ENCODE data around the gene F13B.
"Not testable (repeated sequence)": the region's sequence is repeated elsewhere in the genome, so short reads cannot be mapped to it uniquely, and the experiment has no call there.

The F13B gene

DNA sequence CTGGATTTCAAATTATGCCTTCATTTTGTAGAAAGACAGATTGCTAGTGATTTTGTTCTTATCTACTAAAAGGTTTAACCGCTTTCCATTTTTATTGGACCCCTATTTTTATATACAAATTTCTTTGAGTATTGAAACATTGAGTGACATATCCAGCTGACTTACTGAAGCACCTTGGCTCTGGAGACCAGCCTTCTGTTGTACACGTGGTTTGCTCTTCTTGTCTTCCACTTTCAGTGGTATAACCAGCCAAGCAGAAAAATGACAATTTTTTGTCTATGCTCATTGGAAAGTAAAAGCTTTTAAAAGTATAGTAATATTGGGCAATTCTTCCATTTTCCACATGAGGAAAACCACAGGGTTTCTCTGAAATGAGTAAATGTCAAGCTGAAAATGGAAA, 4.4 kb downstream of the F13B start:
- TF ChIP-seq, protein P1, sequence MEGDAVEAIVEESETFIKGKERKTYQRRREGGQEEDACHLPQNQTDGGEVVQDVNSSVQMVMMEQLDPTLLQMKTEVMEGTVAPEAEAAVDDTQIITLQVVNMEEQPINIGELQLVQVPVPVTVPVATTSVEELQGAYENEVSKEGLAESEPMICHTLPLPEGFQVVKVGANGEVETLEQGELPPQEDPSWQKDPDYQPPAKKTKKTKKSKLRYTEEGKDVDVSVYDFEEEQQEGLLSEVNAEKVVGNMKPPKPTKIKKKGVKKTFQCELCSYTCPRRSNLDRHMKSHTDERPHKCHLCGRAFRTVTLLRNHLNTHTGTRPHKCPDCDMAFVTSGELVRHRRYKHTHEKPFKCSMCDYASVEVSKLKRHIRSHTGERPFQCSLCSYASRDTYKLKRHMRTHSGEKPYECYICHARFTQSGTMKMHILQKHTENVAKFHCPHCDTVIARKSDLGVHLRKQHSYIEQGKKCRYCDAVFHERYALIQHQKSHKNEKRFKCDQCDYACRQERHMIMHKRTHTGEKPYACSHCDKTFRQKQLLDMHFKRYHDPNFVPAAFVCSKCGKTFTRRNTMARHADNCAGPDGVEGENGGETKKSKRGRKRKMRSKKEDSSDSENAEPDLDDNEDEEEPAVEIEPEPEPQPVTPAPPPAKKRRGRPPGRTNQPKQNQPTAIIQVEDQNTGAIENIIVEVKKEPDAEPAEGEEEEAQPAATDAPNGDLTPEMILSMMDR (IDR thresholded peaks at IDR 0.05; ENCODE audit: low read depth, low read length), result no peak
- no peak overlapping the region for H3K4me3 ChIP-seq (ENCODE audit: low read depth, low read length)

DNA sequence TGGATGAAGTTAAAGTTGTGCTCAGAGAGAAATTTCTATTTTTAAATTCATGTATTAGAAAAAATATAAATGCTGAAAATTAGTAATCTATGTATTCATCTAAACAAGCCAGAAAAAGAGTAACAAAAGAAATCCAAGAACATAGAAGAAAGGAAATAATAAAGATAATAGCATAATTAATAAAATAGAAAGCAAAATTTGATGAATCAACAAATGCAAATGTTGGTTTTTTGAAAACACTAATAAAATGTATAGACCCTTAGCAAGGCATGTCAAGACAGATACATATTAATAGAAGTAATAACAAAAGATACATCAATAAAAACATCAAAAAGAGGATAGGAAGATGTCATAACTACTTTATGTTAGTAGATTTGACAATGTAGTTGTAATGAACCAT, 18.0 kb downstream of the F13B start:
- TF ChIP-seq, protein P1 (IDR thresholded peaks at IDR 0.05; ENCODE audit: low read depth, low read length), result no peak

DNA sequence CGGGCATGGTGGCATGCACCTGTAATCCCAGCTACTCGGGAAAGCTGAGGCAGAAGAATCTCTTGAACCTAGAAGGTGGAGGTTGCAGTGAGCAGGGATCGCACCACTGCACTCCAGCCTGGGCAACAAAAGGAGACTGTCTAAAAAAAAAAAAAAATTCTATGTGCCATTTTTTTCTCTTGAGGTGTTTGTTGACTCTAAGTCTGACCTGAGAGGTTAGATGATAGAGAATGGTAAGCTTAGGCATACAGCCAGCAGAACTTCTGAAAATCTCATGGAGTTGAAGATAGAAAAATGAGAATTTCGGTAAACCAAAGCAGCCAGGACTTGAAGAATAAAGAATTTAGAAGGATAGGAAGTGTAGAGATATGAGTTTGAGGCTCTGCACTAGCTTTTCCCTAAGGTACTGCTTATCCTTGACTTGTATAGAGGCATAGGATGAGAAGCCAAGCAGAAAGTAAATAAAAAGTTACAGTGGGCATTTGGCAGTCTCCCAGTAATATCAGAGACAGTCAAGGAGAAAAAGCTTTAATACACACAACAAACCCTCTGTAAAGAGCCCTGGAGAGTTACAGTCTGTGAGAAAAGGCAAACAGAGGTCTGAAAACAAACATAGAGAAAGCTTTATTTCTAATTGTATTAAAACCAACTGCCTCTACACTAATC, 24.3 kb downstream of the F13B start:
- H3K4me3 ChIP-seq (ENCODE audit: low read depth, low read length), result no peak overlapping the region
- TF ChIP-seq, protein P1 (IDR thresholded peaks at IDR 0.05; ENCODE audit: low read depth, low read length), result no peak

More for the DNA sequence above, 18.0 kb downstream of the F13B start:
- no peak overlapping the region for H3K4me3 ChIP-seq (ENCODE audit: low read depth, low read length)

DNA sequence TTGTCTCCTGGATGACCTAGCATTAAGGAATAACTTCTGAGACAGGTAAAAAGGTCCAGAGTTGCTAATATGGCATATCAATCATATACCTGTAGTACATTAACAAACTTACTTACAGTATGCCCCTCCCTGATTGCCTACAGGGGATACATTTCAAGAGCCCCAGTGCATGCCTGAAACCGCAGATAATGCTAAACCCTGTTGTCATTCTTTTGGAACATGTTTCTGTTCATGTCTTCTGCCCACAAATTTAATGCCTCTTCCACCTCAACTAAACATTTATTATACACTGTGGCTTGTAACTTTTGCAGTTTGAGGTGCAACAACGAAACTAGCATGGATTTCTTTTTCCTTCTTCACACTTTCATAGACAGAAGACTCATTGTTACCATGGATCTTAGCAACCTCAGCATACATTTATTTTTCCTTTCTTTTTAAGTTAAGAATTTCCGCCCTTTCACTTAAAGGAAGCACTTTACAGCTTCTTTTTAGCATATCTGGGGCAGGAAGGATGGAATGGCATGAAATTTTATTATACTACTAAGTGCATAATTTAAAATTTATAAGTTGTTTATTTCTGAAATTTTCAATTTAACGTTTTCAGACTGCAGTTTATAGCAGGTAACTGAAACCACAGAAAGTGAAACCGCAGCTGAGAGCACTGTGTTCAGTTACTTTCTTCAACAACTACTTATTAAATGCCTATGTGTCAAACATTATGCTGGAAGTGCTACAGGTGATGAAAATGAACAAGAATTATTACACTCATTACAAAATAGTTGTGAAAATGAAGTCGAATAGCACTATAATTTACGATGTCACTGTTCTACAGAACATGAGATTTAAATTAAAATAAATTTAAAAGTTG, 25.3 kb downstream of the F13B start:
- H3K4me3 ChIP-seq (ENCODE audit: low read depth, low read length), result no peak overlapping the region
- TF ChIP-seq, protein P1 (IDR thresholded peaks at IDR 0.05; ENCODE audit: low read depth, low read length), result no peak

DNA sequence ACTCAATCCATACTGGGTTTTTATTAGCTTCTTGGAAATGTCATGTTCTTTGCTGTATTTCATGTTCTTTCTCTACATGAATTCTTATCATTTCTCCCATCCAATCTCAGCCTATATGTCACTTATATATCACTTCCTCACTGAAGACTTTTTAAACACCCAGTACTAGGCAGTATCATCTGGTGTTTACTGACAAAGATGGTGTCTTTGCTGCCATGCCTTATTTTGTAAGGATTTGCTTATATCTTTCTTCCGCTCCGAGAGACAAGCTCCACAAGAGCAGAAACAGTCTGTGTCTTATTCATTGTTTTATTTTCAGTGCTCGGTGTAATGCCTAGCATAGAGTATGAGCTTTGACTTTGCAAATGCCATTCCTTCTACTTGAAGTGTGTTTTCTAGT, 30.2 kb downstream of the F13B start:
- TF ChIP-seq, protein P1 (IDR thresholded peaks at IDR 0.05; ENCODE audit: low read depth, low read length), result no peak
- H3K4me3 ChIP-seq (ENCODE audit: low read depth, low read length), result no peak overlapping the region

DNA sequence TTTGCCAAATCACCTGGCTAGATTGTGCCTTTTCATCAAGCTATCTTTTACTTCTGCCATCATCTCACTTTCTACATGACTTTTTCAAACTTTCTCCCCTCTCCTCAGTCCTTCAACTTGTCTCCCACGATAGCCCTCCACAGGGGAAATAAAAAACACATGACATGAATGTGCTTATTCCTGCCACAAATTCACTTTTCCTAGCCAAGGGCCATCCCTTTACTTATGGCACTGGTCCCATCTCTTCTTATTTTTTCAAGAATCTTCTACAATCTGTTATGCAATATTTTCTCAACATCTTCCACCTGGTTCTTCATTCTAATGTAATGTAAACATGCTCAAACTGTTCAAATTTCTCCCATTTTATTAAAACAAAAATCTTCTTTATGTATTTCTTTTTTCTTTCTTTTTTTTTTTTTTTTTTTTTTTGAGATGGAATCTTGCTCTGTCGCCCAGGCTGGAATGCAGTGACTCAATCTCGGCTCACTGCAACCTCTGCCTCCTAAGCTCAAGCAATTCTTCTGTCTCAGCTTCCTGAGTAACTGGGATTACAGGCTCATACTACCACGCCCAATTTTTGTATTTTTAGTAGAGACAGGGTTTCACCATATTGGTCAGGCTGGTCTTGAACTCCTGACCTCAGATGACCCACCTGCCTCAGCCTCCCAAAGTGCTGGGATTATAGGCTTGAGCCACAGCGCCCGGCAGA, 32.3 kb downstream of the F13B start:
- H3K4me3 ChIP-seq (ENCODE audit: low read depth, low read length), result not testable (repeated sequence)

DNA sequence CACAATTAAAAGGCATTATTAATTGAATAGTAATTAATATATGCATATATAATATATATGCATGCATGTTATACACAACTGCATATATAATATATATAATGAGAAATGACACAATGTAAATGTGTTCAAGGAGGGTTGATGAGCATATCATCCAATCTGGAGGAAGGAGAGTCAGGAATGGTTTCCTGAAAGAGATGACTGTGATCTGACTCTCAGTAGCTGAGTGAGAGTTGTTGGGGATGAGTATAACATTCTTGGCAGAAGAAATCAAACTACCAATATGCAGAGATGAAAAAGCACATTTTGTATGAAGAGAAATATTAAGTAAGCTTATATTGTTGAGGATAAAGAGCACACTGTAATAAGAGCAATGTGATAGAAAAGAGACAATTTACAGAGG, 37.3 kb downstream of the F13B start:
- H3K4me3 ChIP-seq (ENCODE audit: low read depth, low read length), result no peak overlapping the region
- TF ChIP-seq, protein P1 (IDR thresholded peaks at IDR 0.05; ENCODE audit: low read depth, low read length), result no peak
